ENCODE data around the gene KAT7.

GRCh38 chr17:49742166-49742638 is 46.3 kb upstream of the KAT7 start:
- TF ChIP-seq CTCF (conservative IDR thresholded peaks at IDR 0.05 in 1 of 2, IDR thresholded peaks at IDR 0.05 in 1 of 2; ENCODE audit: extremely low read depth in 1 of 2, insufficient read depth in 1 of 2, low read depth in 1 of 2, low read length in 2 of 2) (no peak), EZH2 (IDR thresholded peaks at IDR 0.05; ENCODE audit: borderline replicate concordance, low read length) (no peak)

All from mammary epithelial cell (primary cell).